ENCODE results near the gene ANKRD39.
"Not testable (repeated sequence)": the region's sequence is repeated elsewhere in the genome, so short reads cannot be mapped to it uniquely, and the experiment has no call there.

Gene ANKRD39

GRCh38 chr2:96863056-96863455 lies 5.2 kb upstream of the ANKRD39 start:
- not testable (repeated sequence) for H3K4me3 ChIP-seq (ENCODE audit: extremely low read depth, insufficient read depth, low read length, poor library complexity, severe bottlenecking); H3K9me3 ChIP-seq (ENCODE audit: control insufficient read depth, low read length); H3K27ac ChIP-seq (ENCODE audit: low read depth, low read length, severe bottlenecking)
- Histone ChIP-seq H3K4me1 (ENCODE audit: control insufficient read depth, insufficient read depth, low read length, poor library complexity, severe bottlenecking) (peaks cover 28% of the 10 kb centered on the region), H3K36me3 (ENCODE audit: control insufficient read depth, insufficient read depth, low read length) (peaks cover 79% of the 10 kb centered on the region)
- 89 to 95% methylated on average over 3 to 4 of the region's 4 CpGs for WGBS, 2 experiments (ENCODE audit: insufficient coverage in 2 of 2)

- Histone ChIP-seq H3K4me3 (ENCODE audit: extremely low read depth, insufficient read depth, low read length, poor library complexity, severe bottlenecking) (no peak overlapping the region), H3K9me3 (ENCODE audit: control insufficient read depth, low read length) (no peaks in the 10 kb centered on the region), H3K27ac (ENCODE audit: low read depth, low read length, severe bottlenecking) (no peak overlapping the region), H3K36me3 (ENCODE audit: control insufficient read depth, insufficient read depth, low read length) (peaks cover 62% of the 10 kb centered on the region), H3K4me1 (ENCODE audit: control insufficient read depth, insufficient read depth, low read length, poor library complexity, severe bottlenecking) (peaks cover 18% of the 10 kb centered on the region)
- 90 to 98% methylated on average over 10 to 17 of the region's 17 CpGs for WGBS, 2 experiments (ENCODE audit: insufficient coverage in 2 of 2)
These were observed 3.3 kb upstream of the ANKRD39 start for GRCh38 chr2:96861074-96861473.

GRCh38 chr2:96860065-96861029 lies 2.5 kb upstream of the ANKRD39 start:
- Histone ChIP-seq H3K4me3 (ENCODE audit: extremely low read depth, insufficient read depth, low read length, poor library complexity, severe bottlenecking) (no peak overlapping the region), H3K4me1 (ENCODE audit: control insufficient read depth, insufficient read depth, low read length, poor library complexity, severe bottlenecking) (peaks cover 18% of the 10 kb centered on the region), H3K27ac (ENCODE audit: low read depth, low read length, severe bottlenecking) (no peak overlapping the region), H3K9me3 (ENCODE audit: control insufficient read depth, low read length) (no peaks in the 10 kb centered on the region), H3K36me3 (ENCODE audit: control insufficient read depth, insufficient read depth, low read length) (peaks cover 54% of the 10 kb centered on the region)
- 94 to 98% methylated on average over 27 to 34 of the region's 38 CpGs for WGBS, 2 experiments (ENCODE audit: insufficient coverage in 2 of 2)

- WGBS, 2 experiments (ENCODE audit: insufficient coverage in 2 of 2): 83 to 100% methylated on average over 1 to 2 of the region's 4 CpGs
- Histone ChIP-seq H3K4me1 (ENCODE audit: control insufficient read depth, insufficient read depth, low read length, poor library complexity, severe bottlenecking) (peaks cover 18% of the 10 kb centered on the region), H3K9me3 (ENCODE audit: control insufficient read depth, low read length) (no peaks in the 10 kb centered on the region), H3K4me3 (ENCODE audit: extremely low read depth, insufficient read depth, low read length, poor library complexity, severe bottlenecking) (no peak overlapping the region), H3K36me3 (ENCODE audit: control insufficient read depth, insufficient read depth, low read length) (peaks cover 48% of the 10 kb centered on the region), H3K27ac (ENCODE audit: low read depth, low read length, severe bottlenecking) (peak overlapping the region; percentile 59)
These were observed 1.9 kb upstream of the ANKRD39 start for GRCh38 chr2:96859681-96860064.

GRCh38 chr2:96859099-96859649 lies 1.4 kb upstream of the ANKRD39 start:
- H3K4me3 ChIP-seq (ENCODE audit: extremely low read depth, insufficient read depth, low read length, poor library complexity, severe bottlenecking): peak overlapping the region; percentile 35
- no peaks in the 10 kb centered on the region for H3K9me3 ChIP-seq (ENCODE audit: control insufficient read depth, low read length)
- peak overlapping the region; percentile 59 for H3K27ac ChIP-seq (ENCODE audit: low read depth, low read length, severe bottlenecking)
- H3K36me3 ChIP-seq (ENCODE audit: control insufficient read depth, insufficient read depth, low read length): peaks cover 45% of the 10 kb centered on the region
- H3K4me1 ChIP-seq (ENCODE audit: control insufficient read depth, insufficient read depth, low read length, poor library complexity, severe bottlenecking): peaks cover 18% of the 10 kb centered on the region
- 59 to 77% methylated on average over 7 to 9 of the region's 11 CpGs for WGBS, 2 experiments (ENCODE audit: insufficient coverage in 2 of 2)

- H3K9me3 ChIP-seq (ENCODE audit: control insufficient read depth, low read length): no peaks in the 10 kb centered on the region
- WGBS, 2 experiments (ENCODE audit: insufficient coverage in 2 of 2): 30 to 32% methylated on average over 27 of the region's 27 CpGs
- peak overlapping the region; percentile 64 for H3K4me3 ChIP-seq (ENCODE audit: extremely low read depth, insufficient read depth, low read length, poor library complexity, severe bottlenecking)
- H3K36me3 ChIP-seq (ENCODE audit: control insufficient read depth, insufficient read depth, low read length): peaks cover 26% of the 10 kb centered on the region
- H3K27ac ChIP-seq (ENCODE audit: low read depth, low read length, severe bottlenecking): peak overlapping the region; percentile 29
- H3K4me1 ChIP-seq (ENCODE audit: control insufficient read depth, insufficient read depth, low read length, poor library complexity, severe bottlenecking): peaks cover 18% of the 10 kb centered on the region
These were observed 795 bp downstream of the ANKRD39 start for GRCh38 chr2:96856776-96857666.

- H3K4me3 ChIP-seq (ENCODE audit: extremely low read depth, insufficient read depth, low read length, poor library complexity, severe bottlenecking): no peak overlapping the region
- H3K4me1 ChIP-seq (ENCODE audit: control insufficient read depth, insufficient read depth, low read length, poor library complexity, severe bottlenecking): no peaks in the 10 kb centered on the region
- no peaks in the 10 kb centered on the region for H3K9me3 ChIP-seq (ENCODE audit: control insufficient read depth, low read length)
- WGBS, 2 experiments (ENCODE audit: insufficient coverage in 2 of 2): 97 to 99% methylated on average over 13 to 15 of the region's 15 CpGs
- peaks cover 31% of the 10 kb centered on the region for H3K36me3 ChIP-seq (ENCODE audit: control insufficient read depth, insufficient read depth, low read length)
- no peak overlapping the region for H3K27ac ChIP-seq (ENCODE audit: low read depth, low read length, severe bottlenecking)
These were observed 4.5 kb downstream of the ANKRD39 start for GRCh38 chr2:96853321-96853720.

- Histone ChIP-seq H3K27ac (ENCODE audit: low read depth, low read length, severe bottlenecking) (no peak overlapping the region), H3K4me3 (ENCODE audit: extremely low read depth, insufficient read depth, low read length, poor library complexity, severe bottlenecking) (no peak overlapping the region), H3K36me3 (ENCODE audit: control insufficient read depth, insufficient read depth, low read length) (peaks cover 38% of the 10 kb centered on the region), H3K9me3 (ENCODE audit: control insufficient read depth, low read length) (no peaks in the 10 kb centered on the region), H3K4me1 (ENCODE audit: control insufficient read depth, insufficient read depth, low read length, poor library complexity, severe bottlenecking) (no peaks in the 10 kb centered on the region)
- 96 to 99% methylated on average over 3 to 6 of the region's 6 CpGs for WGBS, 2 experiments (ENCODE audit: insufficient coverage in 2 of 2)
These were observed 5.1 kb downstream of the ANKRD39 start for GRCh38 chr2:96852667-96853066.

- WGBS, 2 experiments (ENCODE audit: insufficient coverage in 2 of 2): 92 to 100% methylated on average over 4 to 7 of the region's 9 CpGs
- no peaks in the 10 kb centered on the region for H3K9me3 ChIP-seq (ENCODE audit: control insufficient read depth, low read length)
- peaks cover 41% of the 10 kb centered on the region for H3K36me3 ChIP-seq (ENCODE audit: control insufficient read depth, insufficient read depth, low read length)
- no peak overlapping the region for H3K4me3 ChIP-seq (ENCODE audit: extremely low read depth, insufficient read depth, low read length, poor library complexity, severe bottlenecking)
- H3K4me1 ChIP-seq (ENCODE audit: control insufficient read depth, insufficient read depth, low read length, poor library complexity, severe bottlenecking): no peaks in the 10 kb centered on the region
- H3K27ac ChIP-seq (ENCODE audit: low read depth, low read length, severe bottlenecking): no peak overlapping the region
These were observed 9.6 kb downstream of the ANKRD39 start for GRCh38 chr2:96848264-96848663.

GRCh38 chr2:96847586-96847985 lies 10.2 kb downstream of the ANKRD39 start:
- Histone ChIP-seq H3K27ac (ENCODE audit: low read depth, low read length, severe bottlenecking) (no peak overlapping the region), H3K4me3 (ENCODE audit: extremely low read depth, insufficient read depth, low read length, poor library complexity, severe bottlenecking) (no peak overlapping the region), H3K4me1 (ENCODE audit: control insufficient read depth, insufficient read depth, low read length, poor library complexity, severe bottlenecking) (no peaks in the 10 kb centered on the region), H3K9me3 (ENCODE audit: control insufficient read depth, low read length) (no peaks in the 10 kb centered on the region), H3K36me3 (ENCODE audit: control insufficient read depth, insufficient read depth, low read length) (peaks cover 41% of the 10 kb centered on the region)
- WGBS, 2 experiments (ENCODE audit: insufficient coverage in 2 of 2): 92 to 95% methylated on average over 5 to 6 of the region's 10 CpGs

Data from mesodermal cell (in vitro differentiated cells).